Measurements from ENCODE around the gene B4GALT6. TPM values are rescaled to one million over a fixed set of nuclear protein-coding genes. Genes with fewer than 3 reads are reported as not detected.
A peak's percentile ranks its signal among the peaks of the same experiment; 100 is the strongest.

Gene B4GALT6
- total RNA-seq, 2 donors from 2014 or later: 2.8 to 5.0 TPM

GRCh38 chr18:31651369-31651768 lies 33.0 kb downstream of the B4GALT6 start:
- no peak overlapping the region for H3K4me3 Mint-ChIP-seq
- H3K27me3 Mint-ChIP-seq (ENCODE audit: low read depth): peaks cover 46% of the 10 kb centered on the region
- no peak for ATAC-seq (replicated peaks in 1 of 2)
- no peak for DNase-seq
- H3K36me3 Mint-ChIP-seq (ENCODE audit: insufficient read depth in 2 of 2): no peaks in the 10 kb centered on the region
- no peaks in the 10 kb centered on the region for H3K9me3 Mint-ChIP-seq
- peaks cover 37% of the 10 kb centered on the region for H3K4me1 Mint-ChIP-seq (ENCODE audit: low read depth)
- no peak overlapping the region for H3K27ac Mint-ChIP-seq

- peaks cover 46% of the 10 kb centered on the region for H3K27me3 Mint-ChIP-seq (ENCODE audit: low read depth)
- DNase-seq: no peak
- ATAC-seq (replicated peaks in 1 of 2): peak; percentile 53 to 60
- H3K27ac Mint-ChIP-seq: no peak overlapping the region
- H3K9me3 Mint-ChIP-seq: no peaks in the 10 kb centered on the region
- H3K36me3 Mint-ChIP-seq (ENCODE audit: insufficient read depth in 2 of 2): no peaks in the 10 kb centered on the region
- H3K4me1 Mint-ChIP-seq (ENCODE audit: low read depth): peaks cover 49% of the 10 kb centered on the region
- no peak overlapping the region for H3K4me3 Mint-ChIP-seq
Measured at GRCh38 chr18:31649978-31650719, 34.2 kb downstream of the B4GALT6 start.

DNA sequence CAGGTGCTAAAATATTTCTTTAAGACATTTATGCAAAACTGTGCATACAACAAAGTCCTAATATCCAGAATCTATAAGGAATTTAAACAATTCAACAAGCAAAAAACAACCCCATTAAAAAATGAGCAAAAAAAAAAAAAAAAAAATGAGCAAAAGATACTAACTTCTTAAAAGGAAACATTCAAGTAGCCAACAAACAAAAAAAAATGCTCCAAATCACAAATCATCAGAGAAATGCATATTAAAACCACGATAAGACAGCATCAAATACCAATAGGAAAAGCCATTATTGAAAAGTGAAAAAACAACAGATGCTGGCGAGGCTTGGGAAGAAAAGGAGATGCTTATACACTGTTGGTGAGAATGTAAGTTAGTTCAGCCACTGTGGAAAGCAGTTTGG lies 34.9 kb downstream of the B4GALT6 start:
- no peak for ATAC-seq (replicated peaks in 1 of 2)
- peaks cover 49% of the 10 kb centered on the region for H3K4me1 Mint-ChIP-seq (ENCODE audit: low read depth)
- H3K4me3 Mint-ChIP-seq: no peak overlapping the region
- no peaks in the 10 kb centered on the region for H3K36me3 Mint-ChIP-seq (ENCODE audit: insufficient read depth in 2 of 2)
- no peak overlapping the region for H3K27ac Mint-ChIP-seq
- DNase-seq: no peak
- peaks cover 46% of the 10 kb centered on the region for H3K27me3 Mint-ChIP-seq (ENCODE audit: low read depth)
- no peaks in the 10 kb centered on the region for H3K9me3 Mint-ChIP-seq

DNA sequence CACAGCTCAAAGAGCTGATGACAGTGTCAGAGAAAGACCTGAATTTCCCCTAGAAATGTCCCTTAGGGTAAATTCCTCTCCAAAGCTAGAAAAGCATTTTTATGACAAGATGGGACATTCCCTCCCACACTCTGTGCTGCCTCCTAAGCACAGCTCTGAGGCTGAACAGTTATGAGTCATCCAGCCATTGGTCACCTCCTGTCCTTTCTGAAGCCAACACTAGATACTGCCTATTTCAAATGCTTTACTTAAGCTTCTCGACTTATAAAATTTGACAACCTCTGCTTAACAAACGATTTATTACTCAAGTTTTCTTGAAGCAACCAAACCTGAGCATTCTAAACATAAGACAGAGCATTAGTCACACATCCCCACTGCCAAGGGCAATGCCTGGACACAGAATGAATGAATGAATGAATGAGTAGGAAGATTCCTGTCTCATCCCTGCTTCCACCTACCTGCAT lies 35.4 kb downstream of the B4GALT6 start:
- H3K27ac Mint-ChIP-seq: no peak overlapping the region
- H3K9me3 Mint-ChIP-seq: no peaks in the 10 kb centered on the region
- DNase-seq (peak in 1 of 2 donors; percentile 9), ATAC-seq (replicated peaks in 1 of 2) (peak; percentile 72 to 83)
- peaks cover 46% of the 10 kb centered on the region for H3K27me3 Mint-ChIP-seq (ENCODE audit: low read depth)
- H3K4me1 Mint-ChIP-seq (ENCODE audit: low read depth): peaks cover 49% of the 10 kb centered on the region
- no peaks in the 10 kb centered on the region for H3K36me3 Mint-ChIP-seq (ENCODE audit: insufficient read depth in 2 of 2)
- no peak overlapping the region for H3K4me3 Mint-ChIP-seq

DNA sequence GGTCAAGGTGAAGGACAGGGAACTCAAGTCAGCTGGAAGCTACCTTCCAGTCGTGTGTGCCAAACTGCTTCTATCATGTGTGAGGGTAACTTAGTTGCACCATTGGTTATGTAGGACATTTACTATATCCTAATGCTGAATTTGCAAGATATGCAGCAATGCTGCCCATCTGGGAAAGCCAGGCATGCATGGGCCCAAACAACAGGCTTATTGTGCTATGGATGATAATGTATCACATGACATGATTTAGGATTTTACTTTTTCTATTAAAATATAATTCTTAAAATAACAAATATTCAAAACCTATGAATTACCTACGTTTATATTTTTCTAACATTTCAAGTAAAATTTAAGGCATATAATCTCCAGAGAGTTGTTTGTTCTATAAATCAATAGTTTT lies 35.9 kb downstream of the B4GALT6 start:
- no peak for DNase-seq
- ATAC-seq (replicated peaks in 1 of 2): no peak
- no peaks in the 10 kb centered on the region for H3K36me3 Mint-ChIP-seq (ENCODE audit: insufficient read depth in 2 of 2)
- no peak overlapping the region for H3K27ac Mint-ChIP-seq
- H3K9me3 Mint-ChIP-seq: no peaks in the 10 kb centered on the region
- H3K27me3 Mint-ChIP-seq (ENCODE audit: low read depth): peaks cover 46% of the 10 kb centered on the region
- H3K4me1 Mint-ChIP-seq (ENCODE audit: low read depth): peaks cover 49% of the 10 kb centered on the region
- H3K4me3 Mint-ChIP-seq: no peak overlapping the region

DNA sequence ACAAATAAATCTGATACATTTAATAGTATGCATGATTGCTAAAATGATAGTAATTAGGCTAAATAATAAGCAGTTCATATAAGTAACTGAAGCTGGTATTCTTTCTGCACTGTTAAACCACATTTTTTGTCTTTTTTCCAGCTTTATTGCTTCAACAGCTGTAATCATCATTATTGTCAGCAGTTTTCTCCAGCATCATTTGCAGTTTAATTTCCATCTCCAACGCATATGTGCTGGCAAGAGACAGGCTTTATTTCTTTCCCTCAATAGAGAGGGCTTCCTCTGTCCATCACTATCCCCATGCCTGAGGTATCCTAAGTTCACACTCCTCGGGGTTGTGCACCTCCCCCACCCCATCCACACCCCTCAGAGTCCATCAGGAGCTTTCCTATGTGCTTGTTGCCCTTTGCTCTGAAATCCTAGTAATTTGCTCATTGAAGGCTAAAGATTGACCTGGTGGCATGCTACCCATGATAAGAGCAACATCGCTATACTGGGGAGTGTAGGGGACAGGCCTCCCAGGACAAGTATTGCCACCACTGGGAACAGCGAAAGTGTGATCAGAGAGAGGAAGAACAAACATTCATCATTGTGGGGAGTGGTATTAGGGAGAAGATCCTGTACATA lies 37.1 kb downstream of the B4GALT6 start:
- ATAC-seq (replicated peaks in 1 of 2): no peak
- H3K27me3 Mint-ChIP-seq (ENCODE audit: low read depth): peaks cover 34% of the 10 kb centered on the region
- no peak overlapping the region for H3K27ac Mint-ChIP-seq

GRCh38 chr18:31646332-31647126 lies 37.9 kb downstream of the B4GALT6 start:
- Mint-ChIP-seq H3K4me1 (ENCODE audit: low read depth) (peaks cover 49% of the 10 kb centered on the region), H3K27me3 (ENCODE audit: low read depth) (peaks cover 32% of the 10 kb centered on the region), H3K27ac (no peak overlapping the region), H3K36me3 (ENCODE audit: insufficient read depth in 2 of 2) (no peaks in the 10 kb centered on the region), H3K4me3 (peak overlapping the region; percentile 13 to 46), H3K9me3 (no peaks in the 10 kb centered on the region)
- peak; percentile 35 to 39 for ATAC-seq (replicated peaks in 1 of 2)
- DNase-seq: no peak

More for the DNA sequence above, 37.1 kb downstream of the B4GALT6 start:
- Mint-ChIP-seq H3K36me3 (ENCODE audit: insufficient read depth in 2 of 2) (no peaks in the 10 kb centered on the region), H3K4me1 (ENCODE audit: low read depth) (peaks cover 49% of the 10 kb centered on the region), H3K4me3 (no peak overlapping the region), H3K9me3 (no peaks in the 10 kb centered on the region)
- DNase-seq: no peak

- H3K27ac Mint-ChIP-seq: no peak overlapping the region
- H3K36me3 Mint-ChIP-seq (ENCODE audit: insufficient read depth in 2 of 2): no peaks in the 10 kb centered on the region
- H3K4me3 Mint-ChIP-seq: no peak overlapping the region
- H3K9me3 Mint-ChIP-seq: no peaks in the 10 kb centered on the region
- ATAC-seq (replicated peaks in 1 of 2) (no peak), DNase-seq (no peak)
- peaks cover 24% of the 10 kb centered on the region for H3K27me3 Mint-ChIP-seq (ENCODE audit: low read depth)
- peaks cover 43% of the 10 kb centered on the region for H3K4me1 Mint-ChIP-seq (ENCODE audit: low read depth)
Measured at GRCh38 chr18:31645411-31645810, 39.0 kb downstream of the B4GALT6 start.

DNA sequence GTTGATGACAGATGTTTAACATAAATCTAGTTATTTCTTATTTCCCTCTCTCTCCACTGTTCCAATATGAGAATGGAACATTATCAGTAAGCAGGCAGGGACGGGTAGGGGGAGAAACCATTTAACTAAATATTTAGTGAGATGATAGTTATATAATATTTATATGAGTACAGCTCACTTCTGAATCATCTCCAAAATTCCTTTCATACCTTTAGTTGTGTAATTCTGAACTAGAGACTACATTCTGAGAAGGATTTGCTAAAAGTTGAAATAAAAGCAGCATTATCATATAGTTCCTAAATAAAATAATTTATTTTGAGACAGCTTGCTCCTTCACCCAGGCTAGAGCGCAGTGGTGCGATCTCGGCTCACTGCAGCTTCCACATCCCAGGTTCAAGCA lies 41.4 kb downstream of the B4GALT6 start:
- DNase-seq (no peak), ATAC-seq (replicated peaks in 1 of 2) (no peak)
- Mint-ChIP-seq H3K4me3 (no peak overlapping the region), H3K27ac (no peak overlapping the region), H3K9me3 (no peaks in the 10 kb centered on the region), H3K36me3 (ENCODE audit: insufficient read depth in 2 of 2) (no peaks in the 10 kb centered on the region), H3K4me1 (ENCODE audit: low read depth) (peaks cover 25% of the 10 kb centered on the region), H3K27me3 (ENCODE audit: low read depth) (peaks cover 11% of the 10 kb centered on the region)

- H3K27ac Mint-ChIP-seq: no peak overlapping the region
- peaks cover 16% of the 10 kb centered on the region for H3K4me1 Mint-ChIP-seq (ENCODE audit: low read depth)
- peaks cover 21% of the 10 kb centered on the region for H3K27me3 Mint-ChIP-seq (ENCODE audit: low read depth)
- H3K9me3 Mint-ChIP-seq: no peaks in the 10 kb centered on the region
- DNase-seq (no peak), ATAC-seq (replicated peaks in 1 of 2) (no peak)
- no peaks in the 10 kb centered on the region for H3K36me3 Mint-ChIP-seq (ENCODE audit: insufficient read depth in 2 of 2)
- H3K4me3 Mint-ChIP-seq: no peak overlapping the region
Measured at GRCh38 chr18:31637445-31637844, 46.9 kb downstream of the B4GALT6 start.

DNA sequence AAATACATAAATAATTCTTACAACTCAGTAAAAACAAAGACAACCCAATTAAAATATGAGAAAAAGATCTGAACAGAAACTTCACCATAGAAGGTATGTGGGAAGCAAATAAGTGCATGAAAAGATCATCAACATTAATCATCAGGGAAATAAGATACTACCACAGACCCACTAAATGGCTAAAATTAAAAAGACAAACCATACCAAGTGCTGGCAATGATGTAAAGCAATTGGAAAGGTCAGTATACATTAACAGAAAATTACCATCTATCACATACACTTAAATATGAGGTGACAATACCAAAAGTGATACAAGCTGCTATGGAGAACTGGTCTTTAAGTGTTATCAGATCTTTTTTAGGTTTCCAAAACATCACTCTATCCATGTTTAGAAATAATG lies 48.0 kb downstream of the B4GALT6 start:
- Mint-ChIP-seq H3K4me3 (no peak overlapping the region), H3K27ac (no peak overlapping the region), H3K4me1 (ENCODE audit: low read depth) (peaks cover 16% of the 10 kb centered on the region), H3K9me3 (no peaks in the 10 kb centered on the region), H3K27me3 (ENCODE audit: low read depth) (peaks cover 16% of the 10 kb centered on the region), H3K36me3 (ENCODE audit: insufficient read depth in 2 of 2) (no peaks in the 10 kb centered on the region)
- ATAC-seq (replicated peaks in 1 of 2) (no peak), DNase-seq (no peak)

GRCh38 chr18:31634331-31634713 lies 50.1 kb downstream of the B4GALT6 start:
- DNase-seq: no peak

More at GRCh38 chr18:31634331-31634713, 50.1 kb downstream of the B4GALT6 start:
- peak; percentile 51 to 64 for ATAC-seq (replicated peaks in 1 of 2)
- H3K9me3 Mint-ChIP-seq: no peaks in the 10 kb centered on the region
- peaks cover 16% of the 10 kb centered on the region for H3K27me3 Mint-ChIP-seq (ENCODE audit: low read depth)
- peaks cover 16% of the 10 kb centered on the region for H3K4me1 Mint-ChIP-seq (ENCODE audit: low read depth)
- no peaks in the 10 kb centered on the region for H3K36me3 Mint-ChIP-seq (ENCODE audit: insufficient read depth in 2 of 2)
- peak overlapping the region in 1 of 2 donors; percentile 39 for H3K4me3 Mint-ChIP-seq
- no peak overlapping the region for H3K27ac Mint-ChIP-seq
